DND-41 (cell line): ENCODE results near the gene TRIM41.

Experiments used
- ATAC-seq: fragments of 200-7000 bp; cut with Tn5 transposase; 3 replicates; pipeline ENCODE4 v1.9.1; 2021; ENCODE audit warnings: low read depth; ENCODE audit not compliant: insufficient read depth
- DNase-seq: peaks from one replicate; pipeline ENCODE4 v3.0.0-alpha.2; 2020
- H2AFZ ChIP-seq: 2 replicates; pipeline ENCODE4 v1.6.0; 2012; ENCODE audit warnings: low read depth, low read length
- H3K27ac ChIP-seq: 2 replicates; pipeline ENCODE4 v1.5.1; 2012; ENCODE audit warnings: low read length, inconsistent platforms
- H3K27me3 ChIP-seq: fragments of 200-600 bp; sonication (generic); 2 replicates; pipeline ENCODE4 v1.6.0; 2012; ENCODE audit warnings: low read length, mild to moderate bottlenecking, inconsistent platforms; ENCODE audit not compliant: insufficient read depth, poor library complexity
- H3K36me3 ChIP-seq: 2 replicates; pipeline ENCODE4 v1.5.1; 2012; ENCODE audit warnings: low read length, inconsistent platforms; ENCODE audit not compliant: insufficient read depth
- H3K4me1 ChIP-seq: 2 replicates; pipeline ENCODE4 v1.5.1; 2012; ENCODE audit warnings: mild to moderate bottlenecking, low read length; ENCODE audit not compliant: insufficient read depth
- H3K4me2 ChIP-seq: 2 replicates; pipeline ENCODE4 v1.6.0; 2012; ENCODE audit warnings: mild to moderate bottlenecking, moderate library complexity, low read length, inconsistent platforms; ENCODE audit not compliant: insufficient read depth
- H3K4me3 ChIP-seq, 2 experiments: fragments of 200-600 bp in 1 of 2; shearing (Covaris generic) in 1 of 2; 2 replicates each; pipeline ENCODE4 v1.5.1; 2012 to 2016; ENCODE audit warnings: inconsistent platforms in 2 of 2, low read length in 2 of 2, mild to moderate bottlenecking in 2 of 2, low read depth in 1 of 2, moderate library complexity in 1 of 2
- H3K79me2 ChIP-seq: 2 replicates; pipeline ENCODE4 v1.6.0; 2012; ENCODE audit warnings: low read length, inconsistent platforms; ENCODE audit not compliant: insufficient read depth
- H3K9ac ChIP-seq: 2 replicates; pipeline ENCODE4 v1.6.0; 2012; ENCODE audit warnings: low read depth, mild to moderate bottlenecking, inconsistent platforms, low read length, moderate library complexity
- H3K9me3 ChIP-seq: 2 replicates; pipeline ENCODE4 v1.5.1; 2012; ENCODE audit warnings: low read length, moderate library complexity, mild to moderate bottlenecking, inconsistent platforms; ENCODE audit not compliant: insufficient read depth, severe bottlenecking
- H4K20me1 ChIP-seq: 2 replicates; pipeline ENCODE4 v1.6.0; 2012; ENCODE audit warnings: low read length; ENCODE audit not compliant: insufficient read depth
- CTCF ChIP-seq: IDR thresholded peaks from 2 replicates; pipeline ENCODE4 v1.5.1; 2012; ENCODE audit warnings: borderline replicate concordance, low read length, moderate library complexity, mild to moderate bottlenecking; ENCODE audit not compliant: poor library complexity, severe bottlenecking; ENCODE audit errors: extremely low read depth
- EZH2 ChIP-seq: IDR thresholded peaks from 3 replicates; pipeline ENCODE4 v1.6.1; 2012; ENCODE audit warnings: borderline replicate concordance, low read depth, mild to moderate bottlenecking, moderate library complexity, low read length, inconsistent platforms; ENCODE audit not compliant: severe bottlenecking

TRIM41 gene

GRCh38 chr5:181243564-181244343 is 20.7 kb downstream of the TRIM41 start, which contains the start of gene RACK1:
TSS of gene RACK1 (minus strand) at chr5:181243906. CDS start at chr5:181243800, 106 bp downstream.
- DNase-seq (peak; percentile 91), ATAC-seq (peak; percentile 75)
- peaks cover 71% of the 10 kb centered on the region for H3K4me1 ChIP-seq
- H3K4me2 ChIP-seq = peak within 1 kb of the TSS; percentile 88
- peak within 1 kb of the TSS; percentile 75 to 94 for H3K4me3 ChIP-seq
- no peaks in the 10 kb centered on the region for H3K9me3 ChIP-seq
- peak within 1 kb of the TSS; percentile 100 for H3K27ac ChIP-seq
- H3K27me3 ChIP-seq = no peaks in the 10 kb centered on the region
- H2AFZ ChIP-seq = peak within 1 kb of the TSS; percentile 95
- H3K36me3 ChIP-seq = peaks cover 52% of the 10 kb centered on the region
- H4K20me1 ChIP-seq = peaks cover 45% of the 10 kb centered on the region
- TF ChIP-seq CTCF = no peak
- no peak for TF ChIP-seq EZH2
- peaks cover 90% of the 10 kb centered on the region for H3K79me2 ChIP-seq
- peak within 1 kb of the TSS; percentile 95 for H3K9ac ChIP-seq

GRCh38 chr5:181245427-181246275 is 22.6 kb downstream of the TRIM41 start:
- Histone ChIP-seq H3K4me1 (peaks cover 79% of the 10 kb centered on the region), H4K20me1 (peaks cover 36% of the 10 kb centered on the region), H3K4me2 (peak overlapping the region; percentile 88), H3K4me3 (peak overlapping the region; percentile 78 to 94; a peak in 3 of 4 replicates), H3K79me2 (peaks cover 90% of the 10 kb centered on the region), H3K9ac (peak overlapping the region; percentile 95), H3K36me3 (peaks cover 36% of the 10 kb centered on the region), H2AFZ (peak overlapping the region; percentile 66), H3K27me3 (no peaks in the 10 kb centered on the region), H3K9me3 (no peaks in the 10 kb centered on the region), H3K27ac (peak overlapping the region; percentile 90)
- DNase-seq (no peak), ATAC-seq (peak; percentile 2)
- TF ChIP-seq EZH2 (no peak), CTCF (no peak)

GRCh38 chr5:181246276-181247049 is 23.4 kb downstream of the TRIM41 start:
- ATAC-seq (peak; percentile 69), DNase-seq (peak; percentile 88)
- Histone ChIP-seq H3K9ac (peak overlapping the region; percentile 95), H3K9me3 (no peaks in the 10 kb centered on the region), H4K20me1 (peaks cover 27% of the 10 kb centered on the region), H3K27me3 (no peaks in the 10 kb centered on the region), H3K36me3 (peaks cover 34% of the 10 kb centered on the region), H3K27ac (peak overlapping the region; percentile 90), H3K4me1 (peaks cover 78% of the 10 kb centered on the region), H2AFZ (peak overlapping the region; percentile 97), H3K4me3 (peak overlapping the region; percentile 78 to 94), H3K79me2 (peaks cover 90% of the 10 kb centered on the region), H3K4me2 (peak overlapping the region; percentile 88)
- TF ChIP-seq EZH2 = no peak
- TF ChIP-seq CTCF = no peak
